HCT116 (cell line): Measurements from ENCODE around the gene OSBPL10. TPM values are rescaled to one million over a fixed set of nuclear protein-coding genes. Genes with fewer than 3 reads are reported as not detected.
A peak's percentile ranks its signal among the peaks of the same experiment; 100 is the strongest.

Experiments used
- ATAC-seq: fragments of 200-7000 bp; cut with Tn5 transposase; 2 replicates; pipeline ENCODE4 v1.9.1; 2020; ENCODE audit warnings: mild to moderate bottlenecking, moderate library complexity
- BruUV-seq: library from RNA; stranded (reverse); fragments of 400-500 nt; replicated peaks from 2 replicates; lab custom pipeline; 2021; lab: Mats Ljungman, UMichigan
- CTCF ChIA-PET: fragments of 300-600 bp; sonication (Branson Sonifier 250); formaldehyde crosslinking; loops from one replicate; lab custom pipeline; 2021; ENCODE audit warnings: antibody characterized with exemption; lab: Charles Lee
- POLR2A ChIA-PET: fragments of 300-600, 350-600 bp; sonication (Branson Sonifier 250); formaldehyde crosslinking; loops from one replicate; lab custom pipeline; 2021; ENCODE audit warnings: antibody characterized with exemption; lab: Charles Lee
- RAD21 ChIA-PET, 2 experiments: fragments of 300-600 bp; sonication (Branson Sonifier 250); formaldehyde crosslinking; loops; one replicate each; lab custom pipeline; 2023; ENCODE audit warnings: low total read pairs in 2 of 2; ENCODE audit not compliant: uncharacterized antibody in 2 of 2, unreplicated experiment in 2 of 2, low non-redundant PET in 1 of 2; lab: Charles Lee
- DNase-seq: peaks from one replicate; pipeline ENCODE4 v3.0.0-alpha.2; 2010; ENCODE audit warnings: low read depth, low spot score
- H2AFZ ChIP-seq: fragments of 200-600 bp; shearing (Covaris generic), sonication (generic); 2 replicates; pipeline ENCODE4 v1.6.1; 2017; ENCODE audit warnings: low read depth, mixed run types, mixed read lengths, antibody characterized with exemption, low read length; ENCODE audit not compliant: poor library complexity, severe bottlenecking
- H3K27ac ChIP-seq: 2 replicates; pipeline ENCODE4 v1.5.1; 2012; ENCODE audit warnings: low read depth, low read length
- H3K27me3 ChIP-seq: fragments of 200-600 bp; sonication (generic); 2 replicates; pipeline ENCODE4 v1.6.1; 2016; ENCODE audit warnings: mixed run types, low read length, mixed read lengths; ENCODE audit not compliant: insufficient read depth
- H3K36me3 ChIP-seq, 2 experiments: fragments of 200-500 bp in 1 of 2; fragments of 200-600 bp in 1 of 2; sonication (Bioruptor generic) in 1 of 2; sonication (generic) in 1 of 2; 2 replicates each; pipeline versions ENCODE4 v1.5.1 to v1.6.1; 2014 to 2016; ENCODE audit warnings: low read length in 2 of 2, inconsistent platforms in 1 of 2, mixed read lengths in 1 of 2, mixed run types in 1 of 2; ENCODE audit not compliant: insufficient read depth in 2 of 2, control insufficient read depth in 1 of 2
- H3K4me1 ChIP-seq, 2 experiments: fragments of 200-600 bp in 1 of 2; sonication (generic) in 1 of 2; 2 replicates each; pipeline versions ENCODE4 v1.5.1 to v1.6.1; 2012 to 2017; ENCODE audit warnings: low read length in 2 of 2, inconsistent platforms in 1 of 2, mild to moderate bottlenecking in 1 of 2, mixed read lengths in 1 of 2, mixed run types in 1 of 2, moderate library complexity in 1 of 2; ENCODE audit not compliant: insufficient read depth in 2 of 2, control insufficient read depth in 1 of 2
- H3K4me2 ChIP-seq: fragments of 200-600 bp; sonication (generic); 2 replicates; pipeline ENCODE4 v1.6.1; 2017; ENCODE audit warnings: mixed run types, low read length, mixed read lengths
- H3K4me3 ChIP-seq, 2 experiments: fragments of 200-600 bp in 1 of 2; sonication (generic) in 1 of 2; replicated peaks in 1 of 2; 2 replicates each; pipeline ENCODE4 v1.5.1; 2011 to 2016; ENCODE audit warnings: low read length in 2 of 2, control low read depth in 1 of 2, low read depth in 1 of 2, mild to moderate bottlenecking in 1 of 2, mixed read lengths in 1 of 2, mixed run types in 1 of 2
- H3K79me2 ChIP-seq: fragments of 200-600 bp; sonication (generic); 2 replicates; pipeline ENCODE4 v1.6.1; 2017; ENCODE audit warnings: mild to moderate bottlenecking, mixed run types, low read length, moderate library complexity, mixed read lengths; ENCODE audit not compliant: insufficient read depth
- H3K9ac ChIP-seq: fragments of 200-600 bp; sonication (generic); 2 replicates; pipeline ENCODE4 v1.6.1; 2016; ENCODE audit warnings: low read length, mixed read lengths
- H3K9me2 ChIP-seq: fragments of 200-600 bp; sonication (generic), shearing (Covaris generic); 2 replicates; pipeline ENCODE4 v1.6.1; 2017; ENCODE audit warnings: mixed run types, mild to moderate bottlenecking, moderate library complexity; ENCODE audit not compliant: insufficient read depth
- H3K9me3 ChIP-seq, 2 experiments: fragments of 200-500 bp in 1 of 2; fragments of 200-600 bp in 1 of 2; sonication (Bioruptor generic) in 1 of 2; sonication (generic) in 1 of 2; 2 replicates each; pipeline ENCODE4 v1.6.1; 2014 to 2017; ENCODE audit warnings: low read length in 2 of 2, mixed read lengths in 2 of 2, inconsistent platforms in 1 of 2, low read depth in 1 of 2, mild to moderate bottlenecking in 1 of 2, mixed run types in 1 of 2, moderate library complexity in 1 of 2; ENCODE audit not compliant: control insufficient read depth in 1 of 2, insufficient read depth in 1 of 2
- H4K20me1 ChIP-seq: fragments of 200-600 bp; sonication (generic), shearing (Covaris generic); 2 replicates; pipeline ENCODE4 v1.6.1; 2017; ENCODE audit warnings: mixed run types, mild to moderate bottlenecking, moderate library complexity; ENCODE audit not compliant: insufficient read depth
- CBX3 ChIP-seq: IDR thresholded peaks from 2 replicates; pipeline ENCODE4 v1.6.1; 2012; ENCODE audit warnings: low read depth
- CEBPB ChIP-seq: IDR thresholded peaks from 2 replicates; pipeline ENCODE4 v1.6.1; 2012; ENCODE audit warnings: low read depth
- FOSL1 ChIP-seq: IDR thresholded peaks from 2 replicates; pipeline ENCODE4 v1.6.1; 2012; ENCODE audit warnings: low read depth
- JUND ChIP-seq: IDR thresholded peaks from 2 replicates; pipeline ENCODE4 v1.6.1; 2012
- POLR2A ChIP-seq: IDR thresholded peaks from 2 replicates; pipeline ENCODE4 v1.7.0; 2011; ENCODE audit warnings: borderline replicate concordance; ENCODE audit not compliant: insufficient read depth, insufficient read length; ENCODE audit errors: extremely low read depth
- RAD21 ChIP-seq: IDR thresholded peaks from 2 replicates; pipeline ENCODE4 v1.6.1; 2012; ENCODE audit warnings: low read depth, mild to moderate bottlenecking
- SIN3A ChIP-seq: IDR thresholded peaks from 2 replicates; pipeline ENCODE4 v1.6.1; 2012; ENCODE audit warnings: low read depth
- SRF ChIP-seq: IDR thresholded peaks from 2 replicates; pipeline ENCODE4 v1.6.1; 2012; ENCODE audit warnings: low read depth
- ZFX ChIP-seq: fragments of 450-650 bp; IDR thresholded peaks from 2 replicates; pipeline ENCODE4 v1.6.1; 2017
- intact Hi-C: fragments of 100-400 bp; cut with micrococcal nuclease; formaldehyde crosslinking; loops from 2 replicates; pipeline ENCODE4 v1.10.0; 2022
- total RNA-seq: library from RNA; stranded (reverse); gene quantifications from one replicate; pipeline ENCODE4 v1.2.1, GENCODE V29; 2021; ENCODE audit not compliant: unreplicated experiment
- TF ChIP-seq, protein P1 (sequence below), 3 experiments: fragments of 200-600 bp in 1 of 3; sonication (generic) in 1 of 3; IDR thresholded peaks in 2 of 3; conservative IDR thresholded peaks in 1 of 3; 2 replicates each; pipeline ENCODE4 v1.5.1; 2012 to 2017; ENCODE audit warnings: low read depth in 2 of 3, low read length in 2 of 3, antibody characterized with exemption in 1 of 3, borderline replicate concordance in 1 of 3, control low read depth in 1 of 3, mild to moderate bottlenecking in 1 of 3, mixed read lengths in 1 of 3, mixed run types in 1 of 3, moderate library complexity in 1 of 3; ENCODE audit not compliant: insufficient read depth in 1 of 3
- TF ChIP-seq, protein P2 (sequence below): IDR thresholded peaks from 2 replicates; pipeline ENCODE4 v1.6.1; 2012; ENCODE audit warnings: low read depth
- TF ChIP-seq, protein P3 (sequence below): IDR thresholded peaks from 2 replicates; pipeline ENCODE4 v1.6.1; 2012

The OSBPL10 gene
- total RNA-seq, 1 experiment from 2014 or later = 25.8 TPM

DNA sequence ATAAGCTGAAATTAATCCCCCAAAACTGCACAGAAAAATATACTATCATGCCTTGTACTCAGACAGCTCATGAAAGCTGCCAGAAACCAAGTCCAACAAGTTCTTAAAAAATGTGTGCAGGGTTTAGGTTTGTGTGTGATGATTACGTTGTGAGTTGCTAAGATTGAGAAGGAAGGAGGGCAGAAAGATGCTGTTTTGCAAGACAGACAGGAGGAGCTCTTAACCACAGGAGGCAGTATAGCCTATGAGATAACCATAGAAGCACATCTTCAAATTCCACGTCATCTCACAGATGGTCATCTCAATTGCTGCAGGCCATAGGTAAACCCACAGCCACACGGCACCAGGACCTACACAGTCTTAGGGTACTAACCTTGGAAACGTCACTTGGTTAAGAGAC is 256.4 kb downstream of the OSBPL10 start:
- TF ChIP-seq ZFX (no peak), RAD21 (peak; percentile 46), CBX3 (no peak)
- TF ChIP-seq, protein P1, sequence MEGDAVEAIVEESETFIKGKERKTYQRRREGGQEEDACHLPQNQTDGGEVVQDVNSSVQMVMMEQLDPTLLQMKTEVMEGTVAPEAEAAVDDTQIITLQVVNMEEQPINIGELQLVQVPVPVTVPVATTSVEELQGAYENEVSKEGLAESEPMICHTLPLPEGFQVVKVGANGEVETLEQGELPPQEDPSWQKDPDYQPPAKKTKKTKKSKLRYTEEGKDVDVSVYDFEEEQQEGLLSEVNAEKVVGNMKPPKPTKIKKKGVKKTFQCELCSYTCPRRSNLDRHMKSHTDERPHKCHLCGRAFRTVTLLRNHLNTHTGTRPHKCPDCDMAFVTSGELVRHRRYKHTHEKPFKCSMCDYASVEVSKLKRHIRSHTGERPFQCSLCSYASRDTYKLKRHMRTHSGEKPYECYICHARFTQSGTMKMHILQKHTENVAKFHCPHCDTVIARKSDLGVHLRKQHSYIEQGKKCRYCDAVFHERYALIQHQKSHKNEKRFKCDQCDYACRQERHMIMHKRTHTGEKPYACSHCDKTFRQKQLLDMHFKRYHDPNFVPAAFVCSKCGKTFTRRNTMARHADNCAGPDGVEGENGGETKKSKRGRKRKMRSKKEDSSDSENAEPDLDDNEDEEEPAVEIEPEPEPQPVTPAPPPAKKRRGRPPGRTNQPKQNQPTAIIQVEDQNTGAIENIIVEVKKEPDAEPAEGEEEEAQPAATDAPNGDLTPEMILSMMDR (IDR thresholded peaks at IDR 0.05 in 2 of 3, conservative IDR thresholded peaks at IDR 0.05 in 1 of 3; ENCODE audit: borderline replicate concordance in 1 of 3, insufficient read depth in 1 of 3, low read depth in 2 of 3, low read length in 2 of 3) = peak; percentile 20 to 60 (median 53); a peak in 5 of 6 replicates
- H3K9me3 ChIP-seq = no peaks in the 10 kb centered on the region
- no peaks in the 10 kb centered on the region for H3K9me2 ChIP-seq
- DNase-seq (no peak), ATAC-seq (peak; percentile 76)
- H3K27ac ChIP-seq = no peak overlapping the region
- RAD21 ChIA-PET = interaction anchor here in 1 of 2 experiments (0.6 kb wide), 1 partner anchor 68 kb away, joined by 4 read pairs; no protein-coding TSS in a partner anchor
- H3K79me2 ChIP-seq = no peaks in the 10 kb centered on the region
- POLR2A ChIA-PET = no interaction called here
- no peak overlapping the region for H3K4me2 ChIP-seq
- no peaks in the 10 kb centered on the region for H3K27me3 ChIP-seq
- H3K4me1 ChIP-seq = peaks cover 2 to 8% of the 10 kb centered on the region in 2 experiments
- intact Hi-C loops = loop anchor here (5.0 kb wide), 1 partner anchor 418 kb away; no protein-coding TSS in a partner anchor
- CTCF ChIA-PET = interaction anchor here (1.0 to 1.5 kb wide), 5 partner anchors 10 to 419 kb away, joined by 3 to 5 read pairs (median 5); no protein-coding TSS in a partner anchor
- no peak overlapping the region for H3K4me3 ChIP-seq
- H2AFZ ChIP-seq = no peak overlapping the region
- no TSS peak for BruUV-seq
- H3K9ac ChIP-seq = no peak overlapping the region
- no peaks in the 10 kb centered on the region for H3K36me3 ChIP-seq
- no peaks in the 10 kb centered on the region for H4K20me1 ChIP-seq

DNA sequence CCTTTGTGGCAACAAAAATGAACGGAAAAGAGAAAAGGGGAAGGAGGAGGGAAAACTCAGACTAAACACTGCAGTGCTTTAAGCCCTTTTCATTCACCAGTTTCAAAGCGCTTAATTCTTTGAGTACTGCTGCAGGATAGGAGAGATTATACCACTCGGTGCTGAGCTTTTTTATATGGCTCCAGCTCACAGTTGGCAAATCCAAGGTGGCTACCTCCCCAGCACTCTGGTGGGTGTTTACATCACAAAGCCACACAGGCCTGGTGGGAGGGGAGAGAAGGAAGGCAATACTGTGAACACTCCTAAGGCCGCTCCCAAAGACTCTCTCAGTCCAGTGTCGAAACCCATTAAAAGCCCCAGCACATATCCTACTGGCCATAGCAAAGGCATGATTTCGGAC is 256.9 kb downstream of the OSBPL10 start:
- Histone ChIP-seq H3K79me2 (no peaks in the 10 kb centered on the region), H3K9me3 (no peaks in the 10 kb centered on the region), H3K4me1 (peaks cover 0 to 2% of the 10 kb centered on the region in 2 experiments; a peak in 3 of 4 replicates), H3K9me2 (no peaks in the 10 kb centered on the region), H4K20me1 (no peaks in the 10 kb centered on the region), H3K36me3 (no peaks in the 10 kb centered on the region), H3K27me3 (no peaks in the 10 kb centered on the region), H3K4me3 (no peak overlapping the region), H3K9ac (no peak overlapping the region), H2AFZ (no peak overlapping the region), H3K27ac (no peak overlapping the region), H3K4me2 (no peak overlapping the region)
- RAD21 ChIA-PET = interaction anchor here in 1 of 2 experiments (0.6 kb wide), 1 partner anchor 69 kb away, joined by 4 read pairs; no protein-coding TSS in a partner anchor
- CTCF ChIA-PET = interaction anchor here (1.0 to 1.5 kb wide), 5 partner anchors 10 to 420 kb away, joined by 3 to 5 read pairs (median 5); no protein-coding TSS in a partner anchor
- DNase-seq (no peak), ATAC-seq (no peak)
- BruUV-seq = no TSS peak
- POLR2A ChIA-PET = no interaction called here
- intact Hi-C loops = no loop called here
- TF ChIP-seq CEBPB = no peak
- no peak for TF ChIP-seq FOSL1
- TF ChIP-seq, protein P1 (IDR thresholded peaks at IDR 0.05 in 2 of 3, conservative IDR thresholded peaks at IDR 0.05 in 1 of 3; ENCODE audit: borderline replicate concordance in 1 of 3, insufficient read depth in 1 of 3, low read depth in 2 of 3, low read length in 2 of 3) = no peak
- no peak for TF ChIP-seq JUND
- TF ChIP-seq POLR2A = no peak
- TF ChIP-seq, protein P2, sequence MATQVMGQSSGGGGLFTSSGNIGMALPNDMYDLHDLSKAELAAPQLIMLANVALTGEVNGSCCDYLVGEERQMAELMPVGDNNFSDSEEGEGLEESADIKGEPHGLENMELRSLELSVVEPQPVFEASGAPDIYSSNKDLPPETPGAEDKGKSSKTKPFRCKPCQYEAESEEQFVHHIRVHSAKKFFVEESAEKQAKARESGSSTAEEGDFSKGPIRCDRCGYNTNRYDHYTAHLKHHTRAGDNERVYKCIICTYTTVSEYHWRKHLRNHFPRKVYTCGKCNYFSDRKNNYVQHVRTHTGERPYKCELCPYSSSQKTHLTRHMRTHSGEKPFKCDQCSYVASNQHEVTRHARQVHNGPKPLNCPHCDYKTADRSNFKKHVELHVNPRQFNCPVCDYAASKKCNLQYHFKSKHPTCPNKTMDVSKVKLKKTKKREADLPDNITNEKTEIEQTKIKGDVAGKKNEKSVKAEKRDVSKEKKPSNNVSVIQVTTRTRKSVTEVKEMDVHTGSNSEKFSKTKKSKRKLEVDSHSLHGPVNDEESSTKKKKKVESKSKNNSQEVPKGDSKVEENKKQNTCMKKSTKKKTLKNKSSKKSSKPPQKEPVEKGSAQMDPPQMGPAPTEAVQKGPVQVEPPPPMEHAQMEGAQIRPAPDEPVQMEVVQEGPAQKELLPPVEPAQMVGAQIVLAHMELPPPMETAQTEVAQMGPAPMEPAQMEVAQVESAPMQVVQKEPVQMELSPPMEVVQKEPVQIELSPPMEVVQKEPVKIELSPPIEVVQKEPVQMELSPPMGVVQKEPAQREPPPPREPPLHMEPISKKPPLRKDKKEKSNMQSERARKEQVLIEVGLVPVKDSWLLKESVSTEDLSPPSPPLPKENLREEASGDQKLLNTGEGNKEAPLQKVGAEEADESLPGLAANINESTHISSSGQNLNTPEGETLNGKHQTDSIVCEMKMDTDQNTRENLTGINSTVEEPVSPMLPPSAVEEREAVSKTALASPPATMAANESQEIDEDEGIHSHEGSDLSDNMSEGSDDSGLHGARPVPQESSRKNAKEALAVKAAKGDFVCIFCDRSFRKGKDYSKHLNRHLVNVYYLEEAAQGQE = no peak
- TF ChIP-seq, protein P3, sequence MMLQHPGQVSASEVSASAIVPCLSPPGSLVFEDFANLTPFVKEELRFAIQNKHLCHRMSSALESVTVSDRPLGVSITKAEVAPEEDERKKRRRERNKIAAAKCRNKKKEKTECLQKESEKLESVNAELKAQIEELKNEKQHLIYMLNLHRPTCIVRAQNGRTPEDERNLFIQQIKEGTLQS = no peak
- TF ChIP-seq SRF = no peak
- no peak for TF ChIP-seq SIN3A
